ENCODE results near the gene NAT8L.
"Not testable (repeated sequence)": the region's sequence is repeated elsewhere in the genome, so short reads cannot be mapped to it uniquely, and the experiment has no call there.

The NAT8L gene

GRCh38 chr4:2059046-2059725 lies at the start of gene NAT8L:
Gene NAT8L, plus strand, starts transcription at chr4:2059327. Its CDS starts 185 bp downstream, at chr4:2059512.
- DNase-seq (ENCODE audit: low spot score in 2 of 2) (no peak), ATAC-seq (ENCODE audit: low read depth) (peak; percentile 82)
- no peak within 1 kb of the TSS for H3K27ac Mint-ChIP-seq
- peaks cover 6% of the 10 kb centered on the region for H3K27me3 Mint-ChIP-seq
- H3K9me3 Mint-ChIP-seq: no peaks in the 10 kb centered on the region
- no peaks in the 10 kb centered on the region for H3K4me1 Mint-ChIP-seq
- H3K36me3 Mint-ChIP-seq: no peaks in the 10 kb centered on the region
- H3K4me3 Mint-ChIP-seq: peak within 1 kb of the TSS; percentile 61

GRCh38 chr4:2009651-2010233 lies 49.4 kb upstream of the NAT8L start:
- H3K4me1 Mint-ChIP-seq: peaks cover 26% of the 10 kb centered on the region
- peak overlapping the region; percentile 93 for H3K4me3 Mint-ChIP-seq
- no peaks in the 10 kb centered on the region for H3K9me3 Mint-ChIP-seq
- H3K36me3 Mint-ChIP-seq: peaks cover 4% of the 10 kb centered on the region
- H3K27me3 Mint-ChIP-seq: peaks cover 5% of the 10 kb centered on the region
- H3K27ac Mint-ChIP-seq: peak overlapping the region; percentile 97
- DNase-seq (ENCODE audit: low spot score in 2 of 2) (peak; percentile 42 to 55), ATAC-seq (ENCODE audit: low read depth) (peak; percentile 37)

GRCh38 chr4:2011583-2011982 lies 47.5 kb upstream of the NAT8L start:
- ATAC-seq (ENCODE audit: low read depth): no peak
- Mint-ChIP-seq H3K27me3 (peaks cover 5% of the 10 kb centered on the region), H3K27ac (no peak overlapping the region), H3K4me3 (no peak overlapping the region), H3K9me3 (no peaks in the 10 kb centered on the region), H3K4me1 (peaks cover 17% of the 10 kb centered on the region), H3K36me3 (no peaks in the 10 kb centered on the region)
- no peak for DNase-seq (ENCODE audit: low spot score in 2 of 2)

- Mint-ChIP-seq H3K36me3 (no peaks in the 10 kb centered on the region), H3K27me3 (peaks cover 14% of the 10 kb centered on the region), H3K4me1 (peaks cover 4% of the 10 kb centered on the region), H3K9me3 (no peaks in the 10 kb centered on the region), H3K27ac (no peak overlapping the region), H3K4me3 (no peak overlapping the region)
- no peak for DNase-seq (ENCODE audit: low spot score in 2 of 2)
- ATAC-seq (ENCODE audit: low read depth): no peak
Observed at GRCh38 chr4:2015008-2015407, 44.1 kb upstream of the NAT8L start.

GRCh38 chr4:2021358-2022018 lies 37.6 kb upstream of the NAT8L start:
- H3K9me3 Mint-ChIP-seq; H3K4me1 Mint-ChIP-seq; H3K36me3 Mint-ChIP-seq; H3K4me3 Mint-ChIP-seq; ATAC-seq (ENCODE audit: low read depth); H3K27ac Mint-ChIP-seq; DNase-seq (ENCODE audit: low spot score in 2 of 2): not testable (repeated sequence)
- peaks cover 39% of the 10 kb centered on the region for H3K27me3 Mint-ChIP-seq

- Mint-ChIP-seq H3K4me1 (no peaks in the 10 kb centered on the region), H3K9me3 (peaks cover 4% of the 10 kb centered on the region), H3K27ac (no peak overlapping the region), H3K36me3 (peaks cover 4% of the 10 kb centered on the region), H3K27me3 (peaks cover 30% of the 10 kb centered on the region), H3K4me3 (no peak overlapping the region)
- no peak for ATAC-seq (ENCODE audit: low read depth)
- no peak for DNase-seq (ENCODE audit: low spot score in 2 of 2)
Observed at GRCh38 chr4:2024683-2025082, 34.4 kb upstream of the NAT8L start.

- no peak overlapping the region for H3K4me3 Mint-ChIP-seq
- no peak for ATAC-seq (ENCODE audit: low read depth)
- no peak overlapping the region for H3K27ac Mint-ChIP-seq
- H3K4me1 Mint-ChIP-seq: no peaks in the 10 kb centered on the region
- peaks cover 4% of the 10 kb centered on the region for H3K9me3 Mint-ChIP-seq
- peaks cover 4% of the 10 kb centered on the region for H3K36me3 Mint-ChIP-seq
- peaks cover 24% of the 10 kb centered on the region for H3K27me3 Mint-ChIP-seq
- DNase-seq (ENCODE audit: low spot score in 2 of 2): no peak
Observed at GRCh38 chr4:2025817-2026216, 33.3 kb upstream of the NAT8L start.

GRCh38 chr4:2027120-2027519 lies 32.0 kb upstream of the NAT8L start:
- not testable (repeated sequence) for DNase-seq (ENCODE audit: low spot score in 2 of 2); H3K36me3 Mint-ChIP-seq; H3K4me3 Mint-ChIP-seq; H3K27ac Mint-ChIP-seq; H3K9me3 Mint-ChIP-seq; H3K4me1 Mint-ChIP-seq; ATAC-seq (ENCODE audit: low read depth)
- peaks cover 22% of the 10 kb centered on the region for H3K27me3 Mint-ChIP-seq

GRCh38 chr4:2031161-2031560 lies 28.0 kb upstream of the NAT8L start:
- not testable (repeated sequence) for H3K4me3 Mint-ChIP-seq; DNase-seq (ENCODE audit: low spot score in 2 of 2); H3K9me3 Mint-ChIP-seq; H3K4me1 Mint-ChIP-seq; H3K36me3 Mint-ChIP-seq; H3K27ac Mint-ChIP-seq; ATAC-seq (ENCODE audit: low read depth)
- H3K27me3 Mint-ChIP-seq: peaks cover 17% of the 10 kb centered on the region

- Mint-ChIP-seq H3K4me1 (no peaks in the 10 kb centered on the region), H3K27me3 (peaks cover 23% of the 10 kb centered on the region), H3K27ac (no peak overlapping the region), H3K36me3 (no peaks in the 10 kb centered on the region), H3K4me3 (no peak overlapping the region), H3K9me3 (no peaks in the 10 kb centered on the region)
- no peak for ATAC-seq (ENCODE audit: low read depth)
- no peak for DNase-seq (ENCODE audit: low spot score in 2 of 2)
Observed at GRCh38 chr4:2036327-2036726, 22.8 kb upstream of the NAT8L start.

GRCh38 chr4:2036866-2037265 lies 22.3 kb upstream of the NAT8L start:
- DNase-seq (ENCODE audit: low spot score in 2 of 2): no peak
- no peaks in the 10 kb centered on the region for H3K9me3 Mint-ChIP-seq
- ATAC-seq (ENCODE audit: low read depth): no peak
- H3K36me3 Mint-ChIP-seq: no peaks in the 10 kb centered on the region
- H3K27me3 Mint-ChIP-seq: peaks cover 23% of the 10 kb centered on the region
- no peak overlapping the region for H3K4me3 Mint-ChIP-seq
- no peaks in the 10 kb centered on the region for H3K4me1 Mint-ChIP-seq
- no peak overlapping the region for H3K27ac Mint-ChIP-seq

GRCh38 chr4:2040391-2041238 lies 18.5 kb upstream of the NAT8L start:
- no peaks in the 10 kb centered on the region for H3K36me3 Mint-ChIP-seq
- H3K27me3 Mint-ChIP-seq: peaks cover 16% of the 10 kb centered on the region
- no peak for ATAC-seq (ENCODE audit: low read depth)
- peaks cover 2% of the 10 kb centered on the region for H3K9me3 Mint-ChIP-seq
- H3K4me1 Mint-ChIP-seq: no peaks in the 10 kb centered on the region
- DNase-seq (ENCODE audit: low spot score in 2 of 2): no peak
- peak overlapping the region; percentile 59 for H3K4me3 Mint-ChIP-seq
- no peak overlapping the region for H3K27ac Mint-ChIP-seq

- peaks cover 2% of the 10 kb centered on the region for H3K9me3 Mint-ChIP-seq
- H3K36me3 Mint-ChIP-seq: no peaks in the 10 kb centered on the region
- ATAC-seq (ENCODE audit: low read depth) (peak; percentile 80), DNase-seq (ENCODE audit: low spot score in 2 of 2) (peak; percentile 78 to 80)
- peaks cover 11% of the 10 kb centered on the region for H3K27me3 Mint-ChIP-seq
- H3K4me3 Mint-ChIP-seq: peak overlapping the region; percentile 85
- no peaks in the 10 kb centered on the region for H3K4me1 Mint-ChIP-seq
- H3K27ac Mint-ChIP-seq: peak overlapping the region; percentile 60
Observed at GRCh38 chr4:2041239-2042130, 17.6 kb upstream of the NAT8L start.

All from memory B cell (primary cell).